Measurements from ENCODE around the gene RPS6KA1. TPM values are rescaled to one million over a fixed set of nuclear protein-coding genes. Genes with fewer than 3 reads are reported as not detected.

Gene RPS6KA1
- total and polyA plus RNA-seq, 9 of the 15 experiments (the other 6 are each of a cell fraction or from before 2014, with no cell fraction given) = 2.4 to 61.0 (median 35.5) TPM

DNA sequence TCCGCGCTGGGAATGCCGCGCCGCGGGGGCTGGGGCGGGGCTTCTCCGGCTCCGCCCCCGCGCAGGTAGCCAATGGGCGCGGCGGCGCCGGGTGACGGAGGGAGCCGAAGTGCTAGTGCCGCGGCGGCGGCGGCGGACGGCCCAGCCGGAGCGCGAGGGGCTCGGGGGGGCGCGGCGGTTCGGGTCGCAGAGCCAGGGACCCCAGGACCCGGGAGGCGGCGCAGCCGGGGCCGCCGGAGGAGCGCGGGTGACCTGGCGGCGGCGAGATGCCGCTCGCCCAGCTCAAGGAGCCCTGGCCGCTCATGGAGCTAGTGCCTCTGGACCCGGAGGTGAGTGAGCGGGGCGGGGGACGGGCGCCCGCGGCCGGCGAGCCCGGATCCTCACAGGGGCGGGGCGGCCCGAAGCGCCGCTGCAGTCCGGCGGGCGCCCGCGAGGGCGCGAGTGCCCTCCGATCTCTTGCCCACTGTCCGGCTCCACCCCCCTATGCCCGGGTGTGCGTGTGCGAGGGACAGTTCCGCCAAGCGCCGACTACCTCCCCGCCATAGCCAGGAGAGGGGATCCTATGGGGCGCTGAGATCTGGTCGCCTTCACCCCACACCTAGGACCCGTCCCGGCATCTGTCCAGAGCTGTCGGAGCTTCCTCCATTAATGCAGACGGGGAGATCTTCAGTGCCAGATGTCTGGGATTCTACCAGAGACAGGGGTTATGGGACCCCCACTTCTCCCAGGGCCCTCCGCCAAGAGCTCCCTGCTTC is at the start of gene RPS6KA1 (continued):
- TF ChIP-seq, protein P1, sequence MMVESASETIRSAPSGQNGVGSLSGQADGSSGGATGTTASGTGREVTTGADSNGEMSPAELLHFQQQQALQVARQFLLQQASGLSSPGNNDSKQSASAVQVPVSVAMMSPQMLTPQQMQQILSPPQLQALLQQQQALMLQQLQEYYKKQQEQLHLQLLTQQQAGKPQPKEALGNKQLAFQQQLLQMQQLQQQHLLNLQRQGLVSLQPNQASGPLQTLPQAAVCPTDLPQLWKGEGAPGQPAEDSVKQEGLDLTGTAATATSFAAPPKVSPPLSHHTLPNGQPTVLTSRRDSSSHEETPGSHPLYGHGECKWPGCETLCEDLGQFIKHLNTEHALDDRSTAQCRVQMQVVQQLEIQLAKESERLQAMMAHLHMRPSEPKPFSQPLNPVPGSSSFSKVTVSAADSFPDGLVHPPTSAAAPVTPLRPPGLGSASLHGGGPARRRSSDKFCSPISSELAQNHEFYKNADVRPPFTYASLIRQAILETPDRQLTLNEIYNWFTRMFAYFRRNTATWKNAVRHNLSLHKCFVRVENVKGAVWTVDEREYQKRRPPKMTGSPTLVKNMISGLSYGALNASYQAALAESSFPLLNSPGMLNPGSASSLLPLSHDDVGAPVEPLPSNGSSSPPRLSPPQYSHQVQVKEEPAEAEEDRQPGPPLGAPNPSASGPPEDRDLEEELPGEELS (CRISPR knock-in tag; IDR thresholded peaks at IDR 0.05; ENCODE audit: borderline replicate concordance) = no peak
- TF ChIP-seq, protein P2, sequence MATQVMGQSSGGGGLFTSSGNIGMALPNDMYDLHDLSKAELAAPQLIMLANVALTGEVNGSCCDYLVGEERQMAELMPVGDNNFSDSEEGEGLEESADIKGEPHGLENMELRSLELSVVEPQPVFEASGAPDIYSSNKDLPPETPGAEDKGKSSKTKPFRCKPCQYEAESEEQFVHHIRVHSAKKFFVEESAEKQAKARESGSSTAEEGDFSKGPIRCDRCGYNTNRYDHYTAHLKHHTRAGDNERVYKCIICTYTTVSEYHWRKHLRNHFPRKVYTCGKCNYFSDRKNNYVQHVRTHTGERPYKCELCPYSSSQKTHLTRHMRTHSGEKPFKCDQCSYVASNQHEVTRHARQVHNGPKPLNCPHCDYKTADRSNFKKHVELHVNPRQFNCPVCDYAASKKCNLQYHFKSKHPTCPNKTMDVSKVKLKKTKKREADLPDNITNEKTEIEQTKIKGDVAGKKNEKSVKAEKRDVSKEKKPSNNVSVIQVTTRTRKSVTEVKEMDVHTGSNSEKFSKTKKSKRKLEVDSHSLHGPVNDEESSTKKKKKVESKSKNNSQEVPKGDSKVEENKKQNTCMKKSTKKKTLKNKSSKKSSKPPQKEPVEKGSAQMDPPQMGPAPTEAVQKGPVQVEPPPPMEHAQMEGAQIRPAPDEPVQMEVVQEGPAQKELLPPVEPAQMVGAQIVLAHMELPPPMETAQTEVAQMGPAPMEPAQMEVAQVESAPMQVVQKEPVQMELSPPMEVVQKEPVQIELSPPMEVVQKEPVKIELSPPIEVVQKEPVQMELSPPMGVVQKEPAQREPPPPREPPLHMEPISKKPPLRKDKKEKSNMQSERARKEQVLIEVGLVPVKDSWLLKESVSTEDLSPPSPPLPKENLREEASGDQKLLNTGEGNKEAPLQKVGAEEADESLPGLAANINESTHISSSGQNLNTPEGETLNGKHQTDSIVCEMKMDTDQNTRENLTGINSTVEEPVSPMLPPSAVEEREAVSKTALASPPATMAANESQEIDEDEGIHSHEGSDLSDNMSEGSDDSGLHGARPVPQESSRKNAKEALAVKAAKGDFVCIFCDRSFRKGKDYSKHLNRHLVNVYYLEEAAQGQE (IDR thresholded peaks at IDR 0.05; ENCODE audit: borderline replicate concordance) = peak; percentile 22; the same call in 1 of the 2 replicates
- TF ChIP-seq, protein P2 (CRISPR knock-in tag; IDR thresholded peaks at IDR 0.05; ENCODE audit: low read depth) = 0 out of 2 replicates have a peak, but pooled peaks have one; percentile 26
- TF ChIP-seq RNF2 (IDR thresholded peaks at IDR 0.05) (no peak), ZFX (CRISPR knock-in tag; IDR thresholded peaks at IDR 0.05) (peak; percentile 8; the same call in 1 of the 2 replicates), RBBP5 (IDR thresholded peaks at IDR 0.05; ENCODE audit: borderline replicate concordance, insufficient read depth, low read length, poor library complexity, severe bottlenecking) (peak; percentile 79), CHD1 (IDR thresholded peaks at IDR 0.05; ENCODE audit: low read length) (peak; percentile 63), GABPB1 (CRISPR knock-in tag; IDR thresholded peaks at IDR 0.05) (peak; percentile 49; the same call in 1 of the 2 replicates), SMAD4 (CRISPR knock-in tag; conservative IDR thresholded peaks at IDR 0.05) (peak; percentile 68; the same call in 1 of the 2 replicates), HNRNPL (IDR thresholded peaks at IDR 0.05; ENCODE audit: low read depth, low read length) (peak; percentile 55; the same call in 1 of the 2 replicates), TCFL5 (CRISPR knock-in tag; conservative IDR thresholded peaks at IDR 0.05) (no peak), ZNF24 (IDR thresholded peaks at IDR 0.05) (0 out of 2 replicates have a peak, but pooled peaks have one; percentile 37)
